ENCODE measurements around the gene STIMATE. TPM values are rescaled to one million over a fixed set of nuclear protein-coding genes. Genes with fewer than 3 reads are reported as not detected.
A peak's percentile ranks its signal among the peaks of the same experiment; 100 is the strongest.

The STIMATE gene
- total and polyA plus RNA-seq, 9 of the 15 experiments (the other 6 are each of a cell fraction or from before 2014, with no cell fraction given), result 0.14 to 7.7 (median 4.9) TPM

DNA sequence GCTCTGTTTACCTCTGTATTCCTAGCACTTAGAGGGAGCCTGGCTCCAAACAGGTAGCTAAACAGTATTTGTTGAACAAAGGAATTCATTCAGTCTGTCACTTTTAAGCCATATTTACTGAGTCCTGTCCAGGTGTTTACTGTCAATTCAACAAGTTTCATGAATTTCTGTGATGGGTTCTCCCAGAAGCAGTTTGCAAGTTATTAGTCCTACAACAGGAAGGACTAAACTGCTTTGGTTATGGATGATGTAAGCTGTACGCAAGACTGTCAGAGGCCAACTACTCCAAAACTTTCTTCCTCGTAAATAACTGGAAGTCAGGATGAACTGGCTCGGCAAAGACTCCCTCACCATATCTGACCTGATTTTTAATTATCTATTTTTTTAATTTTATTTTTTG is 25.1 kb downstream of the STIMATE start (continued):
- TF ChIP-seq, protein P1, sequence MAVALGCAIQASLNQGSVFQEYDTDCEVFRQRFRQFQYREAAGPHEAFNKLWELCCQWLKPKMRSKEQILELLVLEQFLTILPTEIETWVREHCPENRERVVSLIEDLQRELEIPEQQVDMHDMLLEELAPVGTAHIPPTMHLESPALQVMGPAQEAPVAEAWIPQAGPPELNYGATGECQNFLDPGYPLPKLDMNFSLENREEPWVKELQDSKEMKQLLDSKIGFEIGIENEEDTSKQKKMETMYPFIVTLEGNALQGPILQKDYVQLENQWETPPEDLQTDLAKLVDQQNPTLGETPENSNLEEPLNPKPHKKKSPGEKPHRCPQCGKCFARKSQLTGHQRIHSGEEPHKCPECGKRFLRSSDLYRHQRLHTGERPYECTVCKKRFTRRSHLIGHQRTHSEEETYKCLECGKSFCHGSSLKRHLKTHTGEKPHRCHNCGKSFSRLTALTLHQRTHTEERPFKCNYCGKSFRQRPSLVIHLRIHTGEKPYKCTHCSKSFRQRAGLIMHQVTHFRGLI (CRISPR knock-in tag; IDR thresholded peaks at IDR 0.05), result no peak
- TF ChIP-seq PHF21A (IDR thresholded peaks at IDR 0.05; ENCODE audit: borderline replicate concordance, low read depth) (no peak), GTF2E2 (tag; IDR thresholded peaks at IDR 0.05) (peak; percentile 76; the same call in 1 of the 2 replicates), ETV1 (tag; conservative IDR thresholded peaks at IDR 0.05; ENCODE audit: low read depth) (peak; percentile 67), POLR2H (tag; IDR thresholded peaks at IDR 0.05; ENCODE audit: low read depth) (peak; percentile 37), JUND (IDR thresholded peaks at IDR 0.05; ENCODE audit: borderline replicate concordance, low read depth, low read length) (0 out of 2 replicates have a peak, but pooled peaks have one; percentile 51), JUND (tag; IDR thresholded peaks at IDR 0.05; ENCODE audit: borderline replicate concordance, low read depth, low read length) (no peak), ZNF584 (CRISPR knock-in tag; IDR thresholded peaks at IDR 0.05; ENCODE audit: low read depth) (peak; percentile 64; the same call in 1 of the 2 replicates), ZNF239 (CRISPR knock-in tag; IDR thresholded peaks at IDR 0.05) (peak; percentile 34; the same call in 1 of the 2 replicates), GABPA (tag; conservative IDR thresholded peaks at IDR 0.05; ENCODE audit: low read depth) (peak; percentile 47), ZNF766 (CRISPR knock-in tag; conservative IDR thresholded peaks at IDR 0.05) (peak; percentile 67), ATF7 (IDR thresholded peaks at IDR 0.05) (peak; percentile 62), BACH1 (tag; IDR thresholded peaks at IDR 0.05) (peak; percentile 37; the same call in 1 of the 2 replicates), NR2C2 (CRISPR knock-in tag; IDR thresholded peaks at IDR 0.05) (no peak), NR2C2 (tag; IDR thresholded peaks at IDR 0.05) (peak; percentile 52; the same call in 1 of the 2 replicates), SMAD3 (CRISPR knock-in tag; conservative IDR thresholded peaks at IDR 0.05) (0 out of 2 replicates have a peak, but pooled peaks have one; percentile 23), E2F3 (CRISPR knock-in tag; IDR thresholded peaks at IDR 0.05) (no peak)
- TF ChIP-seq, protein P2, sequence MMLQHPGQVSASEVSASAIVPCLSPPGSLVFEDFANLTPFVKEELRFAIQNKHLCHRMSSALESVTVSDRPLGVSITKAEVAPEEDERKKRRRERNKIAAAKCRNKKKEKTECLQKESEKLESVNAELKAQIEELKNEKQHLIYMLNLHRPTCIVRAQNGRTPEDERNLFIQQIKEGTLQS (IDR thresholded peaks at IDR 0.05), result peak; percentile 77; the same call in 1 of the 2 replicates
- TF ChIP-seq, protein P2 (CRISPR knock-in tag; conservative IDR thresholded peaks at IDR 0.05), result no peak

Data from K562 (cell line).